ENCODE measurements around the gene OR7A17. TPM values are rescaled to one million over a fixed set of nuclear protein-coding genes. Genes with fewer than 3 reads are reported as not detected.

The OR7A17 gene
- total and polyA plus RNA-seq, 2 of the 8 experiments (the other 6 are each of a cell fraction or from before 2014, with no cell fraction given), result not detected

DNA sequence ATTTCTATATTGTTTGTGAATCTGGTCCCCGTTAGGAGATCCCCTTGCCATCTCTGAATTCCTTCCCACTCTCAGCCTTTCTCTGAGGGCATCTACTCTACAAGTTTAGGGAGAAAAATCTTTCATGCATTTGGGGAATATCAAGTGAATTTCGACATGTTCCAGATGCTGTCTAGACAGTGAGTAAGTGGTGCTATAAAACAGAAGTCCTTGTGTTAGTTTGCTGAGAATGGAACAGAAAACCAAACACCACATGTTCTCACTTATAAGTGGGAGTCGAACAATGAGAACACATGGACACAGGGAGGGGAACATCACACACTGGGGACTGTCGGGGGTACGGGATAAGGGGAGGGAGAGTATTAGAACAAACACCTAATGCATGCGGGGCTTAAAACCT lies 42.4 kb downstream of the OR7A17 start:
- H3K27ac ChIP-seq (ENCODE audit: low read depth, low read length), result no peak overlapping the region
- H3K4me1 ChIP-seq (replicated peaks in 1 of 4; ENCODE audit: control insufficient read depth in 3 of 4, insufficient read depth in 4 of 4, low read length in 3 of 4), result no peaks in the 10 kb centered on the region
- H3K14ac ChIP-seq (ENCODE audit: insufficient read length), result no peak overlapping the region
- DNase-seq (ENCODE audit: low read depth in 1 of 2, low spot score in 2 of 2), result no peak
- H2BK120ac ChIP-seq (replicated peaks; ENCODE audit: low read depth, low read length), result no peak overlapping the region
- H3K4me2 ChIP-seq (ENCODE audit: insufficient read depth in 1 of 2, low read depth in 2 of 2, low read length in 2 of 2), result no peak overlapping the region
- H4K8ac ChIP-seq (ENCODE audit: extremely low read depth, insufficient read depth, low read length), result no peak overlapping the region
- no peak overlapping the region for H4K91ac ChIP-seq (replicated peaks; ENCODE audit: insufficient read length, low read length)
- no peaks in the 10 kb centered on the region for H3K23me2 ChIP-seq (ENCODE audit: low read depth, low read length)
- H2BK12ac ChIP-seq (ENCODE audit: low read depth, low read length), result no peak overlapping the region
- H2BK20ac ChIP-seq (ENCODE audit: low read length), result no peak overlapping the region
- no peak overlapping the region for H3K4me3 ChIP-seq (ENCODE audit: extremely low read depth in 1 of 4, insufficient read depth in 2 of 4, low read depth in 3 of 4, low read length in 4 of 4)
- peaks cover 62 to 70% of the 10 kb centered on the region in 2 experiments for H3K9me3 ChIP-seq (ENCODE audit: insufficient read depth in 2 of 2, low read depth in 1 of 2, low read length in 1 of 2)
- TF ChIP-seq RNF2 (IDR thresholded peaks at IDR 0.05; ENCODE audit: borderline replicate concordance, low read depth, low read length, missing control alignments, poor library complexity, severe bottlenecking), result no peak
- TF ChIP-seq KDM4A (IDR thresholded peaks at IDR 0.05; ENCODE audit: low read depth, low read length, severe bottlenecking), result no peak
- TF ChIP-seq FOSL1 (IDR thresholded peaks at IDR 0.05; ENCODE audit: insufficient read depth, low read depth, low read length), result no peak
- no peak for TF ChIP-seq POLR2AphosphoS5 (IDR thresholded peaks at IDR 0.05; ENCODE audit: low read depth, low read length)
- no peak for TF ChIP-seq JUND (IDR thresholded peaks at IDR 0.05; ENCODE audit: low read length)
- TF ChIP-seq BACH1 (IDR thresholded peaks at IDR 0.05; ENCODE audit: low read length), result no peak
- no peak overlapping the region for H3K23ac ChIP-seq (ENCODE audit: insufficient read length)
- 82% methylated on average over 6 of the region's 6 CpGs; no CpG with 5 or more reads in 1 of the 2 experiments for WGBS, 2 experiments (ENCODE audit: extremely low coverage in 1 of 2, insufficient coverage in 1 of 2, insufficient read length in 1 of 2, insufficient replicate concordance in 2 of 2, low coverage in 1 of 2, low lambda C conversion rate in 2 of 2, missing lambda C conversion rate in 1 of 2)
- ChIA-PET CTCF (ENCODE audit: partially characterized antibody) (no interaction called here), POLR2A (ENCODE audit: partially characterized antibody) (no interaction called here)
- no peak overlapping the region for H3K9ac ChIP-seq (replicated peaks in 1 of 4; ENCODE audit: extremely low read depth in 1 of 4, low read depth in 3 of 4, low read length in 3 of 4)
- H3K56ac ChIP-seq (replicated peaks; ENCODE audit: insufficient read length, low read depth, low read length), result no peak overlapping the region
- no peak for FAIRE-seq
- no peak overlapping the region for H4K5ac ChIP-seq (ENCODE audit: insufficient read length, low read depth, low read length)
- no peaks in the 10 kb centered on the region for H3K36me3 ChIP-seq (ENCODE audit: control insufficient read depth in 2 of 4, insufficient read depth in 4 of 4, low read length in 3 of 4)
- H3K4ac ChIP-seq (replicated peaks; ENCODE audit: insufficient read length, low read depth, low read length), result no peak overlapping the region
- no peaks in the 10 kb centered on the region for H3K79me1 ChIP-seq (ENCODE audit: low read depth, low read length)
- no peaks in the 10 kb centered on the region for H4K20me1 ChIP-seq (replicated peaks in 1 of 2; ENCODE audit: control insufficient read depth in 1 of 2, insufficient read depth in 2 of 2, low read length in 2 of 2)
- no peak overlapping the region for H3K18ac ChIP-seq (ENCODE audit: extremely low read depth, low read length)
- H3K79me2 ChIP-seq (ENCODE audit: control insufficient read depth in 1 of 2, insufficient read depth in 2 of 2, low read length in 2 of 2), result no peaks in the 10 kb centered on the region
- H2AK5ac ChIP-seq (ENCODE audit: low read depth, low read length), result no peak overlapping the region
- H2AFZ ChIP-seq (ENCODE audit: low read length), result no peak overlapping the region
- H2BK15ac ChIP-seq (ENCODE audit: low read length), result no peak overlapping the region
- H2BK5ac ChIP-seq (ENCODE audit: low read depth, low read length), result no peak overlapping the region
- no peaks in the 10 kb centered on the region for H3K27me3 ChIP-seq (replicated peaks in 1 of 4; ENCODE audit: control insufficient read depth in 3 of 4, extremely low read depth in 1 of 4, insufficient read depth in 3 of 4, low read length in 3 of 4)
